ENCODE data around the gene MSGN1.

MSGN1 gene

GRCh38 chr2:17792515-17792914 lies 23.7 kb upstream of the MSGN1 start:
- H3K4me1 ChIP-seq (ENCODE audit: insufficient read depth, low read length) = no peaks in the 10 kb centered on the region
- H3K27me3 ChIP-seq (ENCODE audit: insufficient read depth, low read length) = no peaks in the 10 kb centered on the region
- 50% methylated on average over 1 of the region's 1 CpG for whole genome bisulfite sequencing
- H3K9ac ChIP-seq (ENCODE audit: low read depth, low read length) = no peak overlapping the region
- no peak overlapping the region for H3K4me3 ChIP-seq (ENCODE audit: low read length)
- H3K9me3 ChIP-seq (ENCODE audit: insufficient read depth, low read depth, low read length) = no peaks in the 10 kb centered on the region
- no peak overlapping the region for H3K27ac ChIP-seq (ENCODE audit: low read depth, low read length)
- H3K36me3 ChIP-seq (ENCODE audit: insufficient read depth, low read length) = no peaks in the 10 kb centered on the region

DNA sequence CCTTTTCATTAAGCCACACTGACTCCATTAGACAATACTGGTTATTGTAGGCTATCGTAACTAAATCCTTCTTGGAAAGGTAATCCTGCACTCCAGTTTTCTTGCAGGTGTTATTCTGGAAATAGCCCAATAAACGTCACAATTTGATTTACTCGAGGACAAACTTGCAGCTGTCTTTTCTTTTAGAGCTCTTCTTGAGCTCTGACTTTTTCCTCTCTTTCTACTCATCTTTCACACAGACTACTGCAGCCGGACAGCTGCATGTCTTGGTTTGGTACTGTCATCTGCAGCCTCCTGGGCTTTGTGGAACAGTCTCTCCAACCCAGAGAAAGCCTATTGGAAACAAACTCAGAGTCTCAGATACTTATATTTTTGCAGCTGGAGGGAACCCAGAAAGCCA lies 23.0 kb upstream of the MSGN1 start:
- H3K9me3 ChIP-seq (ENCODE audit: insufficient read depth, low read depth, low read length) = no peaks in the 10 kb centered on the region
- H3K4me3 ChIP-seq (ENCODE audit: low read length) = no peak overlapping the region
- H3K27ac ChIP-seq (ENCODE audit: low read depth, low read length) = no peak overlapping the region
- no peaks in the 10 kb centered on the region for H3K4me1 ChIP-seq (ENCODE audit: insufficient read depth, low read length)
- H3K36me3 ChIP-seq (ENCODE audit: insufficient read depth, low read length) = no peaks in the 10 kb centered on the region
- 92% methylated on average over 4 of the region's 4 CpGs for WGBS
- no peaks in the 10 kb centered on the region for H3K27me3 ChIP-seq (ENCODE audit: insufficient read depth, low read length)
- no peak overlapping the region for H3K9ac ChIP-seq (ENCODE audit: low read depth, low read length)

DNA sequence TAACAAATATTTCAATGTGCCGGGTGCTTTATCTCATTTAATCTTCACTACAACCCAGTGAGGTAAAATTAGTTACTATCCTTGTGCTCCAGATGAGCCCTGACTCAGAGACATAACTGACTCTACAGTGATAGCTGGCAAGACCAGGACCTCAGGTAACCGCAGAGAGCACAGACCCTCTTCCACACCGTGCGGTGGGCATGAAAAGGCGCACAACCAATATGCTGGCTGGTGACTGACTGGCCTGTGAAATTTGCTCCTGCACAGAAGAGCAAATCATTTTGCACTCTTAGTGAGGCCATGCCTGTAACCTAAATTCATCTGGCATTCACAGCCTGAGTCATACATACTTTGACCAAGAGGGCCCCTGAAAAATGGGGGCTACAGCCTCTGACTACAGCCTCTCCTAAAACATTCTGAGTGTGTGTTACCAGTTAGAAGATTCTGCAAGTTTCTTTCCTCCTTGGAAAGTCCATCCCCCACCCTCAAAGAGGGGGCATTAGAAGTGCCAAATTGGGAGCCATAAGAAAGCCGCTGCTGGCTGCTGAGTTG lies 22.4 kb upstream of the MSGN1 start:
- Histone ChIP-seq H3K9ac (ENCODE audit: low read depth, low read length) (no peak overlapping the region), H3K9me3 (ENCODE audit: insufficient read depth, low read depth, low read length) (no peaks in the 10 kb centered on the region), H3K4me1 (ENCODE audit: insufficient read depth, low read length) (no peaks in the 10 kb centered on the region), H3K27ac (ENCODE audit: low read depth, low read length) (no peak overlapping the region), H3K27me3 (ENCODE audit: insufficient read depth, low read length) (no peaks in the 10 kb centered on the region), H3K4me3 (ENCODE audit: low read length) (no peak overlapping the region), H3K36me3 (ENCODE audit: insufficient read depth, low read length) (no peaks in the 10 kb centered on the region)
- 83% methylated on average over 6 of the region's 6 CpGs for WGBS

DNA sequence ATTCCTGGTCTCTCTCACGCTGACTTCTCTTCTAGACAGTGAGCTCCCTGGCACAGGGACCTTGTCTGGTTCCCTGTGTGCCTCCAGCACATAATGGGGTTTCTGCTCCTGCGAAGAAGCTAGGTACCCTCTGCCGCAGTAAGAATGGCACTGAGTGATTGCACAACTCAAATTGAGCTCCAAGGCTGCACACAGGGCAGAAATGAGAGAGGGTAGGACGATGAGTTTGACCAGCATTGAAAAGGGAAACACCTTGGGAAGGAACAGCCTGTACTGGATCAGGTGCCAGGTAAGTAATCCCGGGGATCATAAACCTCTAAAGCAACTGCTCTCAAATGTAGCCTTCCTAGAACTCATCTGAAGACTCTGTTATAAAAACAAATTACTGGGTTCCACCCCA lies 21.0 kb upstream of the MSGN1 start:
- Histone ChIP-seq H3K27ac (ENCODE audit: low read depth, low read length) (no peak overlapping the region), H3K27me3 (ENCODE audit: insufficient read depth, low read length) (no peaks in the 10 kb centered on the region), H3K9me3 (ENCODE audit: insufficient read depth, low read depth, low read length) (no peaks in the 10 kb centered on the region), H3K4me1 (ENCODE audit: insufficient read depth, low read length) (no peaks in the 10 kb centered on the region), H3K4me3 (ENCODE audit: low read length) (no peak overlapping the region), H3K36me3 (ENCODE audit: insufficient read depth, low read length) (no peaks in the 10 kb centered on the region), H3K9ac (ENCODE audit: low read depth, low read length) (no peak overlapping the region)
- WGBS = 93% methylated on average over 5 of the region's 5 CpGs

- no peak overlapping the region for H3K9ac ChIP-seq (ENCODE audit: low read depth, low read length)
- no peaks in the 10 kb centered on the region for H3K36me3 ChIP-seq (ENCODE audit: insufficient read depth, low read length)
- no peaks in the 10 kb centered on the region for H3K9me3 ChIP-seq (ENCODE audit: insufficient read depth, low read depth, low read length)
- H3K4me3 ChIP-seq (ENCODE audit: low read length) = no peak overlapping the region
- no peaks in the 10 kb centered on the region for H3K4me1 ChIP-seq (ENCODE audit: insufficient read depth, low read length)
- WGBS = 94% methylated on average over 4 of the region's 4 CpGs
- H3K27ac ChIP-seq (ENCODE audit: low read depth, low read length) = no peak overlapping the region
- H3K27me3 ChIP-seq (ENCODE audit: insufficient read depth, low read length) = no peaks in the 10 kb centered on the region
Measured at GRCh38 chr2:17798338-17798737, 17.9 kb upstream of the MSGN1 start.

GRCh38 chr2:17799301-17800120 lies 16.7 kb upstream of the MSGN1 start:
- 89% methylated on average over 7 of the region's 7 CpGs for WGBS
- no peaks in the 10 kb centered on the region for H3K4me1 ChIP-seq (ENCODE audit: insufficient read depth, low read length)
- no peaks in the 10 kb centered on the region for H3K36me3 ChIP-seq (ENCODE audit: insufficient read depth, low read length)
- H3K27me3 ChIP-seq (ENCODE audit: insufficient read depth, low read length) = no peaks in the 10 kb centered on the region
- no peak overlapping the region for H3K9ac ChIP-seq (ENCODE audit: low read depth, low read length)
- no peaks in the 10 kb centered on the region for H3K9me3 ChIP-seq (ENCODE audit: insufficient read depth, low read depth, low read length)
- no peak overlapping the region for H3K27ac ChIP-seq (ENCODE audit: low read depth, low read length)
- H3K4me3 ChIP-seq (ENCODE audit: low read length) = no peak overlapping the region

GRCh38 chr2:17800219-17800618 lies 16.0 kb upstream of the MSGN1 start:
- Histone ChIP-seq H3K4me3 (ENCODE audit: low read length) (no peak overlapping the region), H3K36me3 (ENCODE audit: insufficient read depth, low read length) (no peaks in the 10 kb centered on the region), H3K4me1 (ENCODE audit: insufficient read depth, low read length) (no peaks in the 10 kb centered on the region), H3K27ac (ENCODE audit: low read depth, low read length) (no peak overlapping the region), H3K9ac (ENCODE audit: low read depth, low read length) (no peak overlapping the region), H3K9me3 (ENCODE audit: insufficient read depth, low read depth, low read length) (no peaks in the 10 kb centered on the region), H3K27me3 (ENCODE audit: insufficient read depth, low read length) (no peaks in the 10 kb centered on the region)
- WGBS = 86% methylated on average over 5 of the region's 5 CpGs

DNA sequence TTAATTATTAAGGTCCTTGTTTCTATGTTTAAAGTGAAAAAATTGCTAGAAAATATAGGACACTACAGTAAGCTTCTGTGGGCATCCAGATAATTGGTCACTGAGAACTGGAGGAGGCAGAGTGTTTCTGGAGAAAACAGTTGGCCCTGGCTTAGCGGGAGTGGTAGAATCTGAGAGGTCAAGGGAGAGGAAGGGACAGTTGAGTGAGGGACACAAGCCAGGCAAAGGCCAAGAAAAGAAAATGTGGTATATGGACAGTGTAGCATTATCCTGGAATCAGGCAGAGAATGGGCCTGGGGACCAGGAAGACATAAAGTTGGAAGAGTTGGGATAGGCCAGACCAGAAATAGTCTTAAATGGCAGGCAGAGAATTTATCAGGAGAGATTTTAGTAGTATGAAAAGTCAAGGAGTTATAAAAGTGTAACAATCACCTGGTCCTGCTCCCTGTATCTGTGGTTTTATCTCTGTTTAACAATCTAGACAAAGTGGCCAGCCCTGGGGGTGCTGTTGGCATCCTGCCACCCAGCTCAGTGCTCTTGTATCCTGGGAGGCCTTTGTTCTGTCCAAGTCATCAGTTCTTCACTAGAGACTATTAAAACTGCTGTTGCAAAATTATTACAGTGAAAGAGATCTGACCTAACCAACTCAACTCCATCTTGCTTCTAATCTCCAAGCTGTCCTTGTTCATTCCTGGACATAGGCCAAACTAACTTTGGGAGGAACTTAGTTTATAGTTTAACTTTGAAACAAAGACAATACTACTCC lies 15.4 kb upstream of the MSGN1 start:
- Histone ChIP-seq H3K4me3 (ENCODE audit: low read length) (no peak overlapping the region), H3K9me3 (ENCODE audit: insufficient read depth, low read depth, low read length) (no peaks in the 10 kb centered on the region), H3K9ac (ENCODE audit: low read depth, low read length) (no peak overlapping the region), H3K27me3 (ENCODE audit: insufficient read depth, low read length) (no peaks in the 10 kb centered on the region), H3K36me3 (ENCODE audit: insufficient read depth, low read length) (no peaks in the 10 kb centered on the region), H3K4me1 (ENCODE audit: insufficient read depth, low read length) (no peaks in the 10 kb centered on the region), H3K27ac (ENCODE audit: low read depth, low read length) (no peak overlapping the region)
- WGBS = 93% methylated on average over 1 of the region's 1 CpG

DNA sequence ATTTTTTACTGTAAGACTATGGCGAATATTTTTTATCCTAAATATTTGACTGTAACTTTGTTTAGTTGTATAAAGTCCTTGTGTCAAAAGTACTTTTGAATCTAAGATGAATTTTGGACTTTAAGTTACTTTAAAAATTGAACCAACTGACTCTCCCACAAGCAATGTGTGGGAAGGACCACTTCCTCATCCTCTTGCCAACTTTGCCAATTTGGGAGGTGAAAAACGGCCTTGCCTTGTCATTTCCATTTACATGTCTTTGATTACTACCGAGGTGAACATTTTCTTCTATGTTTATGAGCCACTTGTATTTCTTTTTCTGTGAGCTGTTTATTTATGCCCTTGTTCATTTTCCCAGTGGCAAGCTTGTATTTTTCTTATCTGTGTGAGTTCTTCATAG lies 12.8 kb upstream of the MSGN1 start:
- Histone ChIP-seq H3K9me3 (ENCODE audit: insufficient read depth, low read depth, low read length) (no peaks in the 10 kb centered on the region), H3K4me3 (ENCODE audit: low read length) (no peak overlapping the region), H3K36me3 (ENCODE audit: insufficient read depth, low read length) (no peaks in the 10 kb centered on the region), H3K4me1 (ENCODE audit: insufficient read depth, low read length) (no peaks in the 10 kb centered on the region), H3K9ac (ENCODE audit: low read depth, low read length) (no peak overlapping the region), H3K27me3 (ENCODE audit: insufficient read depth, low read length) (no peaks in the 10 kb centered on the region), H3K27ac (ENCODE audit: low read depth, low read length) (no peak overlapping the region)
- WGBS = 94% methylated on average over 1 of the region's 3 CpGs

GRCh38 chr2:17804358-17804757 lies 11.9 kb upstream of the MSGN1 start:
- Histone ChIP-seq H3K27ac (ENCODE audit: low read depth, low read length) (no peak overlapping the region), H3K9me3 (ENCODE audit: insufficient read depth, low read depth, low read length) (no peaks in the 10 kb centered on the region), H3K4me1 (ENCODE audit: insufficient read depth, low read length) (no peaks in the 10 kb centered on the region), H3K9ac (ENCODE audit: low read depth, low read length) (no peak overlapping the region), H3K36me3 (ENCODE audit: insufficient read depth, low read length) (no peaks in the 10 kb centered on the region), H3K27me3 (ENCODE audit: insufficient read depth, low read length) (no peaks in the 10 kb centered on the region), H3K4me3 (ENCODE audit: low read length) (no peak overlapping the region)
- 89% methylated on average over 3 of the region's 3 CpGs for WGBS

GRCh38 chr2:17805166-17805565 lies 11.1 kb upstream of the MSGN1 start:
- Histone ChIP-seq H3K27me3 (ENCODE audit: insufficient read depth, low read length) (no peaks in the 10 kb centered on the region), H3K27ac (ENCODE audit: low read depth, low read length) (no peak overlapping the region), H3K9me3 (ENCODE audit: insufficient read depth, low read depth, low read length) (no peaks in the 10 kb centered on the region), H3K4me3 (ENCODE audit: low read length) (no peak overlapping the region), H3K9ac (ENCODE audit: low read depth, low read length) (no peak overlapping the region), H3K36me3 (ENCODE audit: insufficient read depth, low read length) (no peaks in the 10 kb centered on the region), H3K4me1 (ENCODE audit: insufficient read depth, low read length) (no peaks in the 10 kb centered on the region)
- 96% methylated on average over 2 of the region's 2 CpGs for WGBS

Measured in HUES64 (cell line).